K562 (cell line): ENCODE results near the gene HIVEP2.

ENCODE experiments used
- GABPA ChIP-seq: fragments of 200-800 bp; sonication (Bioruptor generic); conservative IDR thresholded peaks from 2 replicates; pipeline ENCODE4 v1.6.1; 2016; ENCODE audit warnings: low read depth, missing genetic modification characterization, missing compliant biosample characterization
- NR4A1 ChIP-seq, 2 experiments: fragments of 250-450 bp in 1 of 2; fragments of 450-650 bp in 1 of 2; sonication (Bioruptor Pico) in 1 of 2; IDR thresholded peaks; 2 replicates each; pipeline versions ENCODE4 v1.4.0 to v1.6.1; 2016 to 2020; ENCODE audit warnings: mild to moderate bottlenecking in 2 of 2, missing compliant biosample characterization in 1 of 2, missing genetic modification characterization in 1 of 2, moderate library complexity in 1 of 2
- POLR2AphosphoS5 ChIP-seq: IDR thresholded peaks from 2 replicates; pipeline ENCODE4 v1.6.1; 2011; ENCODE audit warnings: mild to moderate bottlenecking, low read depth, low read length, moderate library complexity; ENCODE audit not compliant: control insufficient read depth, insufficient read depth
- SAFB2 ChIP-seq: fragments of 200-400 bp; formaldehyde crosslinking; IDR thresholded peaks from 2 replicates; pipeline ENCODE4 v1.6.1; 2018; ENCODE audit warnings: borderline replicate concordance, low read length, low read depth, moderate library complexity; ENCODE audit not compliant: severe bottlenecking
- ZNF274 ChIP-seq: IDR thresholded peaks from 2 replicates; pipeline ENCODE4 v1.6.1; 2011; ENCODE audit warnings: low read depth, mild to moderate bottlenecking, low read length, moderate library complexity, borderline replicate concordance
- ZNF324 ChIP-seq: fragments of 250-450 bp; sonication (Bioruptor Pico); IDR thresholded peaks from 2 replicates; pipeline ENCODE4 v1.4.0; 2020; ENCODE audit warnings: mild to moderate bottlenecking
- TF ChIP-seq, protein P1 (sequence below): sonication (generic); formaldehyde crosslinking; IDR thresholded peaks from 2 replicates; pipeline ENCODE4 v1.8.1; 2023; ENCODE audit warnings: mild to moderate bottlenecking, missing genetic modification reagents
- TF ChIP-seq, protein P2 (sequence below): sonication (generic); formaldehyde crosslinking; IDR thresholded peaks from 2 replicates; pipeline ENCODE4 v1.9.0; 2022; ENCODE audit warnings: mild to moderate bottlenecking, missing genetic modification reagents
- TF ChIP-seq, protein P3 (sequence below): sonication (generic); formaldehyde crosslinking; IDR thresholded peaks from 2 replicates; pipeline ENCODE4 v1.5.0; 2020; ENCODE audit warnings: missing genetic modification reagents

DNA sequence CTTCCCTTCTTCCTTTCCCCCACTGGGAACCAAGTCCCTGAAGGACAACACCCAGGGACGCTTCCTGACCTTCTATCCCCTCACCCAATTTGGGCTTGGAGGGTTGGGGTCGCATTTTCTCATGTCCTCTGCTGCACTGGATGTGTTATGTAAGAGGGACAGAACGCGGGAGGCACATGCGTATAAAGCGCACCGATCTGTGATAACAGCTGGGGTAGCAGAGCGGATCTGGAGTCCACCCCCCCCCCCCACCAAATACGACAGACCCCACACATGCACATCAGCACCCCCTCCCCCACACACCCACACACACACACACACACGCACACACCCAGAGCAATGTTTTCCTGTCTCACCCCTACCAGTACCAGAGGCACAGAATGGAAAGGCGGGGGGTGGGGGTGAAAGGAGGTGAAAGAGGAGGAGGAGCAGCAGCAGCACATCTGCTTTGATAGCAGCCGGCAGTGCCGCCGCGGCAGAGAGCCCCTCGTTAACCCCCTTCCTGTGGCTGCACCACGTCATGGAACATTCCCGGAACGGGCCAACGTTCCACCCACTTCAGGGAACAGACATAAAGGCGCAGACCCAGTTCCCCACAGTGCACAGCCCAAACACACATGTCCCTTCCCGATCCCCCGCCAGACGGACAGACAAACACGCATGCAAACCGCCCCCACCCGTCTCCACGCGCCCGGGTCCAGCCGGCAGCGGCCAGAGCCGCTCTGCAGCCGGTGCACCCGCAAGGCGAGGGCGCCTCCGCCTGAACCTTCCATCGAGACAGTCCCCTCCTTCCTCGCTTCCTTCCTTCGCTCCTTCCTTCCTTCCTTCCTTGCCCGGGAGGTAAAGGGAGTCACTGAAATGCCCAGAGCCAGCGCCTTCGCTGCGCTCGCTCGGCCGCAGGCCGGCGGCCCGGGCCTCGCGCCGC, 590 bp downstream of the HIVEP2 start:
- TF ChIP-seq GABPA (tag) (no peak), POLR2AphosphoS5 (no peak), ZNF274 (no peak), SAFB2 (no peak), ZNF324 (CRISPR knock-in tag) (no peak), NR4A1 (CRISPR knock-in tag; IDR thresholded peaks at IDR 0.05) (no peak), NR4A1 (tag; IDR thresholded peaks at IDR 0.05) (no peak)
- TF ChIP-seq, protein P1, sequence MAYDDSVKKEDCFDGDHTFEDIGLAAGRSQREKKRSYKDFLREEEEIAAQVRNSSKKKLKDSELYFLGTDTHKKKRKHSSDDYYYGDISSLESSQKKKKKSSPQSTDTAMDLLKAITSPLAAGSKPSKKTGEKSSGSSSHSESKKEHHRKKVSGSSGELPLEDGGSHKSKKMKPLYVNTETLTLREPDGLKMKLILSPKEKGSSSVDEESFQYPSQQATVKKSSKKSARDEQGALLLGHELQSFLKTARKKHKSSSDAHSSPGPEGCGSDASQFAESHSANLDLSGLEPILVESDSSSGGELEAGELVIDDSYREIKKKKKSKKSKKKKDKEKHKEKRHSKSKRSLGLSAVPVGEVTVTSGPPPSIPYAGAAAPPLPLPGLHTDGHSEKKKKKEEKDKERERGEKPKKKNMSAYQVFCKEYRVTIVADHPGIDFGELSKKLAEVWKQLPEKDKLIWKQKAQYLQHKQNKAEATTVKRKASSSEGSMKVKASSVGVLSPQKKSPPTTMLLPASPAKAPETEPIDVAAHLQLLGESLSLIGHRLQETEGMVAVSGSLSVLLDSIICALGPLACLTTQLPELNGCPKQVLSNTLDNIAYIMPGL (CRISPR knock-in tag) = no peak
- TF ChIP-seq, protein P2, sequence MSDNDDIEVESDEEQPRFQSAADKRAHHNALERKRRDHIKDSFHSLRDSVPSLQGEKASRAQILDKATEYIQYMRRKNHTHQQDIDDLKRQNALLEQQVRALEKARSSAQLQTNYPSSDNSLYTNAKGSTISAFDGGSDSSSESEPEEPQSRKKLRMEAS (CRISPR knock-in tag) = peak; percentile 50
- TF ChIP-seq, protein P3, sequence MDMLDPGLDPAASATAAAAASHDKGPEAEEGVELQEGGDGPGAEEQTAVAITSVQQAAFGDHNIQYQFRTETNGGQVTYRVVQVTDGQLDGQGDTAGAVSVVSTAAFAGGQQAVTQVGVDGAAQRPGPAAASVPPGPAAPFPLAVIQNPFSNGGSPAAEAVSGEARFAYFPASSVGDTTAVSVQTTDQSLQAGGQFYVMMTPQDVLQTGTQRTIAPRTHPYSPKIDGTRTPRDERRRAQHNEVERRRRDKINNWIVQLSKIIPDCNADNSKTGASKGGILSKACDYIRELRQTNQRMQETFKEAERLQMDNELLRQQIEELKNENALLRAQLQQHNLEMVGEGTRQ (CRISPR knock-in tag) = no peak
